GM12873 (cell line): ENCODE measurements around the gene PPP1R26.

ENCODE experiments used
- CTCF ChIP-seq: IDR thresholded peaks from 2 replicates; pipeline ENCODE4 v1.5.1; 2012; ENCODE audit warnings: low read depth, mild to moderate bottlenecking, moderate library complexity, low read length, control low read depth; ENCODE audit not compliant: insufficient read depth; ENCODE audit errors: missing control alignments

The PPP1R26 gene

DNA sequence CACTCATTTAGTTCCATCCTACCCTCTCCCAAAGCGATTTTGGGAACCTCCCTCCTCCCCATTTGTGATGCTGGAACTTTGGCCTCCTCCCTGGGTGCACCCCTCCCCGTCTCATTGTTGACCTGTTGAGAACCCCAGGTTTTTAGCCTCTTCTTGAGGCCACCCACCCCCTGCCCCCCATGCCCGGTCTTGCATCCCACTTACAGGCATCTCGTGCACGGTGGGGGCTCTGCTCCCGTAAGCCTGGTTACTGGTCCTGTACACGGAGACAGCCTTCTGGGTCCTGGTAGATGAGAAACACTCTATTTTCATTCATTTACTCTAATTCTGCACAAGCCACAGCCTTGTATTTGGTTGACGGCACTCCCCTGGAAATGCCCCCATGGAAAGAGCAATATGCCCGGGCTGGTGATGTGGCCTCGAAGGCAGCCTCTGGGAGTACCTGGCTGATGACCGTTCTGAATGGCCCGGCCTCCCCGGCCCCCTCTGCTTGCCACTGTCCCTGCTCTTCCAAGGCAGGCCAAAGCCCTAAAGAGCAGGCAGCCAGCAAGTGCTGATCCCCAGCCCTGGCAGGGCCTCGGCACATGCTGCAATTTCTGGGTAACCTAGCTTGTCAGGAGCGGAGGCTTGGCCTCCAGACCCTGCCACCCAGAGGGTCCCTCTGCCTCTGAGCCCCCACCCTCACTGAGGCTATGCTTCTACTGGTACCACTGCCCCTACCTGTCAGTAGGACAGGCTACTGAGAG, 19.0 kb downstream of the PPP1R26 start:
- TF ChIP-seq CTCF = no peak

- peak; percentile 1 for TF ChIP-seq CTCF
Measured at GRCh38 chr9:135499326-135500070, 19.9 kb downstream of the PPP1R26 start.

DNA sequence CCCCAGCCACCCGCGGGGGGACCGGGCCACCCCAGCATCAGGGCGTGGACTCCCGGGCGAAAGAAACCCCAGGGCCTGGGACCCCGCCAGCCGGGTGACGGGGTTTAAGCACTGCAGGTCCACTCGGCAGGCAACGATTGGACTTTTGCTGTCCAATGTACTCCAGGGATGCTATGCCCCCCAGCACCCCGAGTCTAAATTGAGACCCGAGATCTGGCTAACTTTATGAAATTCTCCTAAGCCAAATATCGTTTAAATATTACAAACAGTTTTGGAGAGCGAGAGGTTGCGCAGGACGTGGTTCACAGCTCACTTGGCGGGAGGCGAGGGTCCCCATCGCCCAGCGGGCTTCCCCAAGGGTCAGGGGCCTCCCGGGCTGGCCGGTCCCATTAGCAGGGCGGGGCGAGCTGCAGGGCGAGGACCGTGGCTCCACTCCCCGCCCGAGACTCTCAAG, 20.5 kb downstream of the PPP1R26 start:
- no peak for TF ChIP-seq CTCF

DNA sequence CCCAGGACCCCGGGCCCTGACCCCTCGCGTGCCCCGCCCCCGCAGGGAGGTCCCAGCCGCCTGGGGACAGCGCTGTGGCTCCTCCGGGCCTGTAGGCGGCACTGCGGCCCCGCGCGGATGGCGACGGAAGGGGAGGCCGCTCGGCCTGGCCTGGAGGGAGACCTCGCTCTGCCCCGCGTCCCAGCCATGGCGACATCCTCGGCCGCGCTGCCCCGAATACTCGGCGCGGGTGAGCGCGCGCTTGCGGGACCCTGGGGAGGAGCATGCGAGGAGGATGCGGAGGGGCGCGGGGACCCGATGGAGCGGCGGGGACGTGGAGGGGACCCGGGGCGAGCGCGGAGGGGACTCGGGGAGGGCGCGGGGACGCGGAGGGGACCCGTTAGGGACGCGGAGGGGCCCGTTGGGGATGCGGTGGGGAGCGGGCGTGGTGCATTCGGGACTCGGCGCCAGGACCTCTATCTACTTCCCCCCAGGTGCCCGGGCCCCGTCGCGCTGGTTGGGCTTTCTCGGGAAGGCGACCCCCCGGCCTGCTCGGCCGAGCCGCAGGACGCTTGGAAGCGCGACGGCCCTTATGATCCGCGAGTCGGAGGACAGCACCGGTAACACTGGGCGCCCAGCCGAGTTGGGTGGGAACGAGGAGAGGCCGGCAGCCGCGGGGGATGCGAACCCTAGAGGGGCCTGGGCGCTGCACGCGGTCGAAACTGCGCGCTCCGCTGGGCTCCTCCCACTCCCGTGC, 21.1 kb downstream of the PPP1R26 start, which contains the start of gene MRPS2:
Gene MRPS2, plus strand, starts transcription at position 158 of the 736 bp plus-strand sequence. Its CDS starts 29 bp downstream, at position 187.
- peak; percentile 89 for TF ChIP-seq CTCF

DNA sequence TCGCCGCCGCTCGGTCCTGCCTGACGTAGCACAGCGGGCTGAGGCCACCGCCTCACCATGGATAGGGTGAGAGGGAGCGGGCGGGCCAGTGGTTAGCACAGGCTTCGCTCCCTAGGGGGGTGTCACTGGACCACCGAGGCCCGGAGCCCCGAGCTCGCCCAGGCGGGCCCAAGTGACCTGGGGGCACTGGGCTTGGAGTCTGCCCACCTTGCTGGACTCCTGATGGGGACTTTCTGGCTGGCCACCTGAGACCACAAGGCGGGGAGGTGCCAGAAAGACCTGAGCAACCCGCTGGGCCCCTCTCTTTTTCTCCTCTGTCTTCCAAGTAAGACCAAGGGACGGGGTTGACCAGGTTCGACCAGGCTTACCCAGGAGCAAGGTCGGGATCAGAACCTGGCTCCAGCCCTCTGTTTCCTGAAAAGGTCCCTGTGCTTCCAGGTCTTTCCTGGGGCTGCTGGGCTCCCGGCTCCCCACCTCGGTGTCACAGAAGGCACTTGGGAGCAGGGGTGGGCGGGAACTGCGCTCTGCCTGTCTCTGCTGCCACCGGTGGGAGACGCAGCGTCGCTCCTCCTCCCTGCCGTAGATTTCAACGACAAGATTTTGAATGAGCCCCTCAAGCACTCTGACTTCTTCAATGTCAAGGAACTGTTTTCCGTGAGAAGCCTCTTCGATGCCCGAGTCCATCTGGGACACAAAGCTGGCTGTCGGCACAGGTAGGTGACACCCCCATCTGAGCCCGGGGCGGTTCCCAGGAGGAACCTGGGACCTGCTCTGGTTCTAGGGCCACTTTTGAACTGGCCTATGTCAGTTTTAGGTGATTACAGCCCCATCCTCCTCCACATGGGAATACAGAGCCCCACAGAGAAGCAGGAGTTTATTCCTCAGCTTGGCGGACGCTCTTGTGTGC, 21.9 kb downstream of the PPP1R26 start:
- no peak for TF ChIP-seq CTCF

- no peak for TF ChIP-seq CTCF
Measured at GRCh38 chr9:135502168-135502872, 22.7 kb downstream of the PPP1R26 start.
